ENCODE results near the gene KLHL41. TPM values are rescaled to one million over a fixed set of nuclear protein-coding genes. Genes with fewer than 3 reads are reported as not detected.
A peak's percentile ranks its signal among the peaks of the same experiment; 100 is the strongest.
"Not testable (repeated sequence)": the region's sequence is repeated elsewhere in the genome, so short reads cannot be mapped to it uniquely, and the experiment has no call there.

KLHL41 gene
- total and polyA plus RNA-seq, 10 of the 15 experiments (the other 5 are each of a cell fraction or from before 2014, with no cell fraction given): 0.03 to 0.38 (median 0.10) TPM; not detected in 3

DNA sequence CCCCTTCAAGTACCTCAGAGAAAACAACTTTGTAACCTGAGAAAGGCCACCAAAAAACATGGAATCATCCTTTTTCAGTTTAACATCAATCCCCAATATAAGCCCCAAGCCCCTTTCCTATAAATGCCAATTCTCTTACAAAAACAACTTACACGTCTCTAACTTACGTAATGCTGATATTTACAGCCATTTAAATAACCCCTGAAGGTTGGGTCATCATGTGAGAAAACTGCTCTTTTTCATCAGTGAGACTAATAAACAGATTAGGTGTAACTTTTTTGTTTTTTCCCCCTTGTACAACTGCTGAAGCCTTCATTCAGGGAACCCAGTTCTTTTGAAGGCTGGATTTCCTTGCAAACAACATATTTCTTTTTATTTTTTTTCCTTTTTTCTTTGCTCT lies 60.4 kb downstream of the KLHL41 start:
- H3K79me2 ChIP-seq (ENCODE audit: control insufficient read depth, insufficient read depth, low read length): peaks cover 43% of the 10 kb centered on the region
- no TSS peak for BruUV-seq (replicated peaks)

DNA sequence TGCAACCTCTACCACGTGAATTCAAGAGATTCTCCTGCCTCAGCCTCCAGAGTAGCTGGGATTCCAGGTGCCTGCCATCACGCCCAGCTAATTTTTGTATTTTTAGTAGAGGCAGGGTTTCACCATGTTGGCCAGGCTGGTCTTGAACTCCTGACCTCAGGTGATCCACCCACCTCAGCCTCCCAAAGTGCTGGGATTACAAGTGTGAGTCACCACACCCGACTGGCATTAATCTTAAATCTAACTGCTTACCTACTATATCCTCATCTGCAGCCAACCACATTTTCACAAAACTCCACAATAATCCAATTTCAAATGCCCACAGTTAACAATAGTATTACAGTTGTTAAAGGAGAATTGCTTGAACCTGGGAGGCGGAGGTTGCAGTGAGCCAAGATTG lies 61.2 kb downstream of the KLHL41 start:
- Histone ChIP-seq H3K4me3 (peak overlapping the region; percentile 51), H3K79me2 (ENCODE audit: control insufficient read depth, insufficient read depth, low read length) (peaks cover 43% of the 10 kb centered on the region), H3K4me2 (ENCODE audit: control insufficient read depth, insufficient read depth) (0 out of 2 replicates have a peak overlapping the region, but pooled peaks have one; percentile 3)
- H4K20me1 ChIP-seq (ENCODE audit: control insufficient read depth, insufficient read depth); ATAC-seq; H3K36me3 ChIP-seq (ENCODE audit: control insufficient read depth in 2 of 2, insufficient read depth in 2 of 2, low read length in 1 of 2); intact Hi-C loops (cut with micrococcal nuclease; ENCODE audit: unreplicated experiment); H3K27me3 ChIP-seq (replicated peaks in 1 of 2; ENCODE audit: control insufficient read depth in 2 of 2, insufficient read depth in 2 of 2, low read length in 1 of 2); H3K27ac ChIP-seq (ENCODE audit: control insufficient read depth, insufficient read depth); DNase-seq (ENCODE audit: low read depth, low spot score); in situ Hi-C loops (cut with MboI); H2AFZ ChIP-seq (ENCODE audit: control insufficient read depth, low read depth, low read length); SMC1A ChIA-PET (ENCODE audit: uncharacterized antibody, unreplicated experiment); H3K9ac ChIP-seq (ENCODE audit: control insufficient read depth, insufficient read depth, low read length); CTCF ChIA-PET; H3K4me1 ChIP-seq (ENCODE audit: control insufficient read depth, insufficient read depth, low read length); BruUV-seq (replicated peaks); H3K9me3 ChIP-seq (replicated peaks; ENCODE audit: control insufficient read depth, insufficient read depth, low read length); RAD21 ChIA-PET (ENCODE audit: unreplicated experiment); FAIRE-seq: not testable (repeated sequence)
- POLR2A ChIA-PET: interaction anchor here (0.7 to 3.3 kb wide), 2 partner anchors 14 to 1506 kb away, joined by 3 to 25 read pairs; partner anchors contain the start of gene PPIG
- 88% methylated on average over 4 of the region's 4 CpGs for WGBS (ENCODE audit: insufficient coverage, insufficient replicate concordance, low lambda C conversion rate, missing lambda C conversion rate)

More for the DNA sequence above, 60.4 kb downstream of the KLHL41 start:
- intact Hi-C loops (cut with micrococcal nuclease; ENCODE audit: unreplicated experiment) (no loop called here), in situ Hi-C loops (cut with MboI) (no loop called here)
- H3K27me3 ChIP-seq (replicated peaks in 1 of 2; ENCODE audit: control insufficient read depth in 2 of 2, insufficient read depth in 2 of 2, low read length in 1 of 2): no peaks in the 10 kb centered on the region
- FAIRE-seq (no peak), ATAC-seq (no peak), DNase-seq (ENCODE audit: low read depth, low spot score) (no peak)
- peak overlapping the region; percentile 71; the same call in 1 of the 2 replicates for H3K4me2 ChIP-seq (ENCODE audit: control insufficient read depth, insufficient read depth)
- 100% methylated on average over 2 of the region's 2 CpGs for WGBS (ENCODE audit: insufficient coverage, insufficient replicate concordance, low lambda C conversion rate, missing lambda C conversion rate)
- no peaks in the 10 kb centered on the region for H3K4me1 ChIP-seq (ENCODE audit: control insufficient read depth, insufficient read depth, low read length)
- ChIA-PET RAD21 (ENCODE audit: unreplicated experiment) (no interaction called here), POLR2A (no interaction called here), SMC1A (ENCODE audit: uncharacterized antibody, unreplicated experiment) (no interaction called here), CTCF (no interaction called here)
- no peak overlapping the region for H2AFZ ChIP-seq (ENCODE audit: control insufficient read depth, low read depth, low read length)
- no peak overlapping the region for H3K9ac ChIP-seq (ENCODE audit: control insufficient read depth, insufficient read depth, low read length)
- H3K9me3 ChIP-seq (replicated peaks; ENCODE audit: control insufficient read depth, insufficient read depth, low read length): peaks cover 2% of the 10 kb centered on the region; the same call in 2 of the 3 replicates
- peaks cover 0 to 7% of the 10 kb centered on the region in 2 experiments; a peak in 2 of 4 replicates for H3K36me3 ChIP-seq (ENCODE audit: control insufficient read depth in 2 of 2, insufficient read depth in 2 of 2, low read length in 1 of 2)
- no peak overlapping the region for H3K27ac ChIP-seq (ENCODE audit: control insufficient read depth, insufficient read depth)
- TF ChIP-seq, protein P1, sequence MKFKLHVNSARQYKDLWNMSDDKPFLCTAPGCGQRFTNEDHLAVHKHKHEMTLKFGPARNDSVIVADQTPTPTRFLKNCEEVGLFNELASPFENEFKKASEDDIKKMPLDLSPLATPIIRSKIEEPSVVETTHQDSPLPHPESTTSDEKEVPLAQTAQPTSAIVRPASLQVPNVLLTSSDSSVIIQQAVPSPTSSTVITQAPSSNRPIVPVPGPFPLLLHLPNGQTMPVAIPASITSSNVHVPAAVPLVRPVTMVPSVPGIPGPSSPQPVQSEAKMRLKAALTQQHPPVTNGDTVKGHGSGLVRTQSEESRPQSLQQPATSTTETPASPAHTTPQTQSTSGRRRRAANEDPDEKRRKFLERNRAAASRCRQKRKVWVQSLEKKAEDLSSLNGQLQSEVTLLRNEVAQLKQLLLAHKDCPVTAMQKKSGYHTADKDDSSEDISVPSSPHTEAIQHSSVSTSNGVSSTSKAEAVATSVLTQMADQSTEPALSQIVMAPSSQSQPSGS (IDR thresholded peaks at IDR 0.05; ENCODE audit: low read length): no peak
- TF ChIP-seq FOXM1 (IDR thresholded peaks at IDR 0.05; ENCODE audit: low read depth, low read length) (no peak), FOXK2 (IDR thresholded peaks at IDR 0.05) (no peak), BRCA1 (IDR thresholded peaks at IDR 0.05; ENCODE audit: low read depth, low read length) (no peak), POLR2AphosphoS2 (IDR thresholded peaks at IDR 0.05; ENCODE audit: low read depth, low read length) (no peak), MTA2 (IDR thresholded peaks at IDR 0.05; ENCODE audit: low read depth) (no peak), MEF2A (IDR thresholded peaks at IDR 0.05; ENCODE audit: insufficient read depth, low read depth, low read length) (no peak)
- peak overlapping the region; percentile 58; the same call in 1 of the 2 replicates for H3K4me3 ChIP-seq
- no peaks in the 10 kb centered on the region for H4K20me1 ChIP-seq (ENCODE audit: control insufficient read depth, insufficient read depth)

All from GM12878 (cell line).